Measurements from ENCODE around the gene BBX.

- no peak for TF ChIP-seq CTCF (IDR thresholded peaks at IDR 0.05)
- no peak for TF ChIP-seq POLR2A (IDR thresholded peaks at IDR 0.05)
Measured at GRCh38 chr3:107557743-107558142, 35.0 kb downstream of the BBX start.

Data from vagina (tissue), 2 donors.